ENCODE data around the gene CAMTA1. TPM values are rescaled to one million over a fixed set of nuclear protein-coding genes. Genes with fewer than 3 reads are reported as not detected.

The CAMTA1 gene
- polyA plus RNA-seq, 1 of the 3 experiments (the other 2 are of a cell fraction), result 63.1 TPM

DNA sequence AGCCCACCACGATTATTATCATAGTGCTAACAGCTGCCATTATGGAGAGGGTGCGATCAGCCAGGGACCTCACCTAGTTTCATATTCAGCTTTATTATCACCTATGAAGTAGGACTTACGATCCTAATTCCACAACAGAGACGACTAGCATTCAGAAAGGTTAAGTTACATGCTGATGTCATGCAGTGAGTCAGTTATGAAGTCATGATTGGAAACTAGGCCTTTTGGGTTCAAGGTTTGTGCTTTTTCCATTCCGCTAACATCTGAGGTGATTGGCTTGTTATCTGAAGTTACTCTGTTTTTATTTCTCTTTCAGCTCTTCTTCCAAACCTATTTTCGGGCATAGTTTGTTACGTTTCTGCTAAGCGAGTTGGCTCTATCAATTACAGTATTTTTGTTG is 251.1 kb downstream of the CAMTA1 start (continued):
- TF ChIP-seq, protein P1, sequence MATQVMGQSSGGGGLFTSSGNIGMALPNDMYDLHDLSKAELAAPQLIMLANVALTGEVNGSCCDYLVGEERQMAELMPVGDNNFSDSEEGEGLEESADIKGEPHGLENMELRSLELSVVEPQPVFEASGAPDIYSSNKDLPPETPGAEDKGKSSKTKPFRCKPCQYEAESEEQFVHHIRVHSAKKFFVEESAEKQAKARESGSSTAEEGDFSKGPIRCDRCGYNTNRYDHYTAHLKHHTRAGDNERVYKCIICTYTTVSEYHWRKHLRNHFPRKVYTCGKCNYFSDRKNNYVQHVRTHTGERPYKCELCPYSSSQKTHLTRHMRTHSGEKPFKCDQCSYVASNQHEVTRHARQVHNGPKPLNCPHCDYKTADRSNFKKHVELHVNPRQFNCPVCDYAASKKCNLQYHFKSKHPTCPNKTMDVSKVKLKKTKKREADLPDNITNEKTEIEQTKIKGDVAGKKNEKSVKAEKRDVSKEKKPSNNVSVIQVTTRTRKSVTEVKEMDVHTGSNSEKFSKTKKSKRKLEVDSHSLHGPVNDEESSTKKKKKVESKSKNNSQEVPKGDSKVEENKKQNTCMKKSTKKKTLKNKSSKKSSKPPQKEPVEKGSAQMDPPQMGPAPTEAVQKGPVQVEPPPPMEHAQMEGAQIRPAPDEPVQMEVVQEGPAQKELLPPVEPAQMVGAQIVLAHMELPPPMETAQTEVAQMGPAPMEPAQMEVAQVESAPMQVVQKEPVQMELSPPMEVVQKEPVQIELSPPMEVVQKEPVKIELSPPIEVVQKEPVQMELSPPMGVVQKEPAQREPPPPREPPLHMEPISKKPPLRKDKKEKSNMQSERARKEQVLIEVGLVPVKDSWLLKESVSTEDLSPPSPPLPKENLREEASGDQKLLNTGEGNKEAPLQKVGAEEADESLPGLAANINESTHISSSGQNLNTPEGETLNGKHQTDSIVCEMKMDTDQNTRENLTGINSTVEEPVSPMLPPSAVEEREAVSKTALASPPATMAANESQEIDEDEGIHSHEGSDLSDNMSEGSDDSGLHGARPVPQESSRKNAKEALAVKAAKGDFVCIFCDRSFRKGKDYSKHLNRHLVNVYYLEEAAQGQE (IDR thresholded peaks at IDR 0.05; ENCODE audit: low read depth, low read length), result no peak

DNA sequence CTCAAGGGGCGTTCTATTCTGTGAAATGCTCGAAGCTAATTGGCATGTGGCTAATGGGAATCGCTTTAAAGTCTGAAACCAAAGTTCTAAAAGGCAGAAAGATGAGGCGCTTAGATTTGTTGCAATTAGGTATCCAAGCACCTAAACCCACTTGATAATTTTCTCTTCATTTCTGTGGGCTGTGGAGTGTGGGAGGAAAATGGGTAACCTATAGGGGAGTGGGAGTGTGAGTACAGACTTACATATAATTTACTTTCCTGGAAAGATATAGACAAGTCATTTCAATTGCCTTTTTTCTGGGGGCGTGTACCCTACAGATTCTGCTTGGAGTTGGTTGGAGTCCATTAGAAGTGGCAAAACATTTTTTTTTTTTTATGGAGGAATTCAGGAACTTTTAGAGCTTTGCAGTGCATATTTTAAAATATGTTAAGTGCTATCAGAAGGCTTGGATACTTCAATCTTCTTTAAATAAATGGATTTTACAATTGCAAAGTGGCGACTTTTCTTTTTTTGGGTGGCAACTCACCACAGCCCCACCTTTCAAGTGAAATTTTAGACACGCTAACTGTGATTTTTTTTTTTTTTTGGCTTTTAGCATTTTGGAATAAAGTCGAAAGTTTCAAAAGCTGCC is 254.5 kb downstream of the CAMTA1 start:
- CTCF ChIA-PET, result interaction anchor here (0.6 to 1.8 kb wide), 2 partner anchors 30 to 83 kb away, joined by 3 to 5 read pairs; no protein-coding TSS in a partner anchor
- no peaks in the 10 kb centered on the region for H4K20me1 ChIP-seq (ENCODE audit: insufficient read depth)
- no peak overlapping the region for H3K27ac ChIP-seq (ENCODE audit: low read depth in 2 of 2, low read length in 1 of 2)
- H3K9ac ChIP-seq, result no peak overlapping the region
- no peak overlapping the region for H3K4me2 ChIP-seq
- H3K9me2 ChIP-seq, result no peaks in the 10 kb centered on the region
- no peaks in the 10 kb centered on the region for H3K9me3 ChIP-seq
- no peak for TF ChIP-seq TCF12 (IDR thresholded peaks at IDR 0.05)
- TF ChIP-seq POLR2AphosphoS5 (IDR thresholded peaks at IDR 0.05; ENCODE audit: low read depth, low read length), result no peak
- no peak for TF ChIP-seq JUND (IDR thresholded peaks at IDR 0.05)
- TF ChIP-seq, protein P2, sequence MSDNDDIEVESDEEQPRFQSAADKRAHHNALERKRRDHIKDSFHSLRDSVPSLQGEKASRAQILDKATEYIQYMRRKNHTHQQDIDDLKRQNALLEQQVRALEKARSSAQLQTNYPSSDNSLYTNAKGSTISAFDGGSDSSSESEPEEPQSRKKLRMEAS (IDR thresholded peaks at IDR 0.05; ENCODE audit: low read depth), result no peak
- TF ChIP-seq, protein P3, sequence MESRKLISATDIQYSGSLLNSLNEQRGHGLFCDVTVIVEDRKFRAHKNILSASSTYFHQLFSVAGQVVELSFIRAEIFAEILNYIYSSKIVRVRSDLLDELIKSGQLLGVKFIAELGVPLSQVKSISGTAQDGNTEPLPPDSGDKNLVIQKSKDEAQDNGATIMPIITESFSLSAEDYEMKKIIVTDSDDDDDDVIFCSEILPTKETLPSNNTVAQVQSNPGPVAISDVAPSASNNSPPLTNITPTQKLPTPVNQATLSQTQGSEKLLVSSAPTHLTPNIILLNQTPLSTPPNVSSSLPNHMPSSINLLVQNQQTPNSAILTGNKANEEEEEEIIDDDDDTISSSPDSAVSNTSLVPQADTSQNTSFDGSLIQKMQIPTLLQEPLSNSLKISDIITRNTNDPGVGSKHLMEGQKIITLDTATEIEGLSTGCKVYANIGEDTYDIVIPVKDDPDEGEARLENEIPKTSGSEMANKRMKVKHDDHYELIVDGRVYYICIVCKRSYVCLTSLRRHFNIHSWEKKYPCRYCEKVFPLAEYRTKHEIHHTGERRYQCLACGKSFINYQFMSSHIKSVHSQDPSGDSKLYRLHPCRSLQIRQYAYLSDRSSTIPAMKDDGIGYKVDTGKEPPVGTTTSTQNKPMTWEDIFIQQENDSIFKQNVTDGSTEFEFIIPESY (IDR thresholded peaks at IDR 0.05; ENCODE audit: borderline replicate concordance, low read depth), result no peak
- no peak for TF ChIP-seq EP300 (IDR thresholded peaks at IDR 0.05; ENCODE audit: borderline replicate concordance in 1 of 2, low read depth in 1 of 2, low read length in 1 of 2)
- TF ChIP-seq, protein P4, sequence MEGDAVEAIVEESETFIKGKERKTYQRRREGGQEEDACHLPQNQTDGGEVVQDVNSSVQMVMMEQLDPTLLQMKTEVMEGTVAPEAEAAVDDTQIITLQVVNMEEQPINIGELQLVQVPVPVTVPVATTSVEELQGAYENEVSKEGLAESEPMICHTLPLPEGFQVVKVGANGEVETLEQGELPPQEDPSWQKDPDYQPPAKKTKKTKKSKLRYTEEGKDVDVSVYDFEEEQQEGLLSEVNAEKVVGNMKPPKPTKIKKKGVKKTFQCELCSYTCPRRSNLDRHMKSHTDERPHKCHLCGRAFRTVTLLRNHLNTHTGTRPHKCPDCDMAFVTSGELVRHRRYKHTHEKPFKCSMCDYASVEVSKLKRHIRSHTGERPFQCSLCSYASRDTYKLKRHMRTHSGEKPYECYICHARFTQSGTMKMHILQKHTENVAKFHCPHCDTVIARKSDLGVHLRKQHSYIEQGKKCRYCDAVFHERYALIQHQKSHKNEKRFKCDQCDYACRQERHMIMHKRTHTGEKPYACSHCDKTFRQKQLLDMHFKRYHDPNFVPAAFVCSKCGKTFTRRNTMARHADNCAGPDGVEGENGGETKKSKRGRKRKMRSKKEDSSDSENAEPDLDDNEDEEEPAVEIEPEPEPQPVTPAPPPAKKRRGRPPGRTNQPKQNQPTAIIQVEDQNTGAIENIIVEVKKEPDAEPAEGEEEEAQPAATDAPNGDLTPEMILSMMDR (IDR thresholded peaks at IDR 0.05), result no peak
- no peak for TF ChIP-seq TAF1 (IDR thresholded peaks at IDR 0.05; ENCODE audit: borderline replicate concordance, low read depth, low read length)
- TF ChIP-seq CHD2 (IDR thresholded peaks at IDR 0.05; ENCODE audit: low read length, partially characterized antibody), result no peak
- no peak for TF ChIP-seq EZH2phosphoT487 (IDR thresholded peaks at IDR 0.05; ENCODE audit: borderline replicate concordance, low read depth)
- H3F3A ChIP-seq (replicated peaks; ENCODE audit: insufficient read depth), result no peaks in the 10 kb centered on the region
- no peak for DNase-seq
- peaks cover 0 to 6% of the 10 kb centered on the region in 2 experiments; a peak in 1 of 4 replicates for H3K4me1 ChIP-seq (ENCODE audit: control insufficient read depth in 1 of 2, insufficient read depth in 2 of 2, low read depth in 1 of 2, low read length in 1 of 2)
- H2AFZ ChIP-seq (ENCODE audit: low read depth), result no peak overlapping the region
- WGBS (ENCODE audit: low lambda C conversion rate), result 53% methylated on average over 8 of the region's 8 CpGs
- no peaks in the 10 kb centered on the region for H3K79me2 ChIP-seq (ENCODE audit: insufficient read depth)
- POLR2A ChIA-PET, result interaction anchor here (0.6 kb wide), 1 partner anchor 630 kb away, joined by 3 read pairs; no protein-coding TSS in a partner anchor
- H3K27me3 ChIP-seq (ENCODE audit: insufficient read depth), result no peaks in the 10 kb centered on the region
- H3K36me3 ChIP-seq (replicated peaks in 1 of 2; ENCODE audit: control insufficient read depth in 1 of 2, insufficient read depth in 2 of 2, low read length in 1 of 2), result no peaks in the 10 kb centered on the region
- H3K4me3 ChIP-seq (ENCODE audit: low read depth in 2 of 2, low read length in 1 of 2), result no peak overlapping the region
